Fibroblast of lung (primary cell): Measurements from ENCODE around the gene CFP. TPM values are rescaled to one million over a fixed set of nuclear protein-coding genes. Genes with fewer than 3 reads are reported as not detected.
A peak's percentile ranks its signal among the peaks of the same experiment; 100 is the strongest.

Source experiments
- DNase-seq, 2 donors: peaks; one replicate each; pipeline versions ENCODE4 v3.0.0 to v3.0.0-alpha.2; 2010; ENCODE audit warnings: low read depth in 2 of 2
- H2AFZ ChIP-seq: 2 replicates; pipeline ENCODE4 v1.5.1; 2012; ENCODE audit warnings: low read length, control low read depth, inconsistent platforms
- H3K27ac ChIP-seq: 2 replicates; pipeline ENCODE4 v1.5.1; 2011; ENCODE audit warnings: low read length, control low read depth; ENCODE audit not compliant: insufficient read depth
- H3K27me3 ChIP-seq: 2 replicates; pipeline ENCODE4 v1.5.1; 2011; ENCODE audit warnings: mild to moderate bottlenecking, low read length; ENCODE audit not compliant: control insufficient read depth, insufficient read depth
- H3K36me3 ChIP-seq: 2 replicates; pipeline ENCODE4 v1.5.1; 2011; ENCODE audit warnings: low read length; ENCODE audit not compliant: control insufficient read depth, insufficient read depth
- H3K4me1 ChIP-seq: 2 replicates; pipeline ENCODE4 v1.5.1; 2011; ENCODE audit warnings: low read length; ENCODE audit not compliant: control insufficient read depth, insufficient read depth; ENCODE audit errors: extremely low read depth
- H3K4me2 ChIP-seq: 2 replicates; pipeline ENCODE4 v1.5.1; 2011; ENCODE audit warnings: low read length, control low read depth; ENCODE audit not compliant: insufficient read depth; ENCODE audit errors: extremely low read depth
- H3K4me3 ChIP-seq, 4 experiments: fragments of 200-600 bp in 1 of 4; sonication (generic) in 1 of 4; replicated peaks in 1 of 4; 2 replicates each; pipeline ENCODE4 v1.5.1; 2011 to 2016; ENCODE audit warnings: low read length in 4 of 4, low read depth in 3 of 4, mild to moderate bottlenecking in 3 of 4, control low read depth in 2 of 4, inconsistent platforms in 1 of 4, mixed read lengths in 1 of 4; ENCODE audit not compliant: insufficient read depth in 1 of 4; ENCODE audit errors: control extremely low read depth in 1 of 4
- H3K79me2 ChIP-seq: 2 replicates; pipeline ENCODE4 v1.5.1; 2012; ENCODE audit warnings: mild to moderate bottlenecking, low read length, inconsistent platforms; ENCODE audit not compliant: control insufficient read depth, insufficient read depth
- H3K9ac ChIP-seq: 2 replicates; pipeline ENCODE4 v1.5.1; 2011; ENCODE audit warnings: mild to moderate bottlenecking, low read length, control low read depth; ENCODE audit not compliant: insufficient read depth
- H3K9me3 ChIP-seq: 2 replicates; pipeline ENCODE4 v1.5.1; 2012; ENCODE audit warnings: low read depth, low read length; ENCODE audit not compliant: control insufficient read depth, insufficient read depth
- H4K20me1 ChIP-seq: 2 replicates; pipeline ENCODE4 v1.5.1; 2011; ENCODE audit warnings: low read length; ENCODE audit not compliant: control insufficient read depth, insufficient read depth; ENCODE audit errors: extremely low read depth
- EZH2 ChIP-seq: IDR thresholded peaks from 2 replicates; pipeline ENCODE4 v1.5.1; 2012; ENCODE audit warnings: low read length, control low read depth, mild to moderate bottlenecking; ENCODE audit errors: missing control alignments
- polyA plus RNA-seq, 2 donors: library from polyadenylated mRNA; depleted of rRNA in 1 of 2; stranded (reverse) in 1 of 2; unstranded in 1 of 2; fragments of >200 nt; gene quantifications; 2 replicates each; pipeline ENCODE4 v1.2.1, GENCODE V29; 2011 to 2012; ENCODE audit warnings: missing spikeins in 1 of 2
- total RNA-seq: library from RNA; depleted of rRNA; stranded (reverse); fragments of >200 nt; gene quantifications from 2 replicates; pipeline ENCODE4 v1.2.1, GENCODE V29; 2014
- TF ChIP-seq, protein P1 (sequence below), 2 donors: IDR thresholded peaks in 1 of 2; conservative IDR thresholded peaks in 1 of 2; 1 replicate in 1 of 2; 2 replicates in 1 of 2; pipeline ENCODE4 v1.5.1; 2011 to 2012; ENCODE audit warnings: low read length in 2 of 2, control low read depth in 1 of 2, inconsistent platforms in 1 of 2, low read depth in 1 of 2, mild to moderate bottlenecking in 1 of 2

CFP gene
- total and polyA plus RNA-seq, 2 donors (not counting 1 experiment from before 2014, with no cell fraction given) = 0.08 to 0.17 TPM

DNA sequence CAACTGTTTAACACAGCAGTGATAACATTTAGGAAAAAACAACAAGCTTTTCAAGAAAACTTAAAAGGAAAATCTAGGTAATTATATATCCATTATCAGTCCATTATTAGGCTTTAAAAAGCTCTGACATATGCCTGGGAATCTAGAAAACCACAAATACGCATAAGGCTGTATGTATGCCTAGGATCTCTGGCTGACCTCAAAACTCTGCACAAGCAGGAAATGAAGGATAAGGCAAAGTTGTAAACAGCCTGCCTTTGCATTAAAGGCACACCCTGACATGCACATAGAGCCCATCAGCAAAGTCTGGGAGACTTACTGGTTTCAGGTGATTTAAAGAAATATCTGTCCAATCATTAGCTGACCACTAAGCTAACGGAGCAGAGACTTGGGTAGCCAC is 33.5 kb downstream of the CFP start:
- TF ChIP-seq, protein P1, sequence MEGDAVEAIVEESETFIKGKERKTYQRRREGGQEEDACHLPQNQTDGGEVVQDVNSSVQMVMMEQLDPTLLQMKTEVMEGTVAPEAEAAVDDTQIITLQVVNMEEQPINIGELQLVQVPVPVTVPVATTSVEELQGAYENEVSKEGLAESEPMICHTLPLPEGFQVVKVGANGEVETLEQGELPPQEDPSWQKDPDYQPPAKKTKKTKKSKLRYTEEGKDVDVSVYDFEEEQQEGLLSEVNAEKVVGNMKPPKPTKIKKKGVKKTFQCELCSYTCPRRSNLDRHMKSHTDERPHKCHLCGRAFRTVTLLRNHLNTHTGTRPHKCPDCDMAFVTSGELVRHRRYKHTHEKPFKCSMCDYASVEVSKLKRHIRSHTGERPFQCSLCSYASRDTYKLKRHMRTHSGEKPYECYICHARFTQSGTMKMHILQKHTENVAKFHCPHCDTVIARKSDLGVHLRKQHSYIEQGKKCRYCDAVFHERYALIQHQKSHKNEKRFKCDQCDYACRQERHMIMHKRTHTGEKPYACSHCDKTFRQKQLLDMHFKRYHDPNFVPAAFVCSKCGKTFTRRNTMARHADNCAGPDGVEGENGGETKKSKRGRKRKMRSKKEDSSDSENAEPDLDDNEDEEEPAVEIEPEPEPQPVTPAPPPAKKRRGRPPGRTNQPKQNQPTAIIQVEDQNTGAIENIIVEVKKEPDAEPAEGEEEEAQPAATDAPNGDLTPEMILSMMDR (conservative IDR thresholded peaks at IDR 0.05 in 1 of 2, IDR thresholded peaks at IDR 0.05 in 1 of 2; ENCODE audit: low read depth in 1 of 2, low read length in 2 of 2) = no peak
- no peak for TF ChIP-seq EZH2

DNA sequence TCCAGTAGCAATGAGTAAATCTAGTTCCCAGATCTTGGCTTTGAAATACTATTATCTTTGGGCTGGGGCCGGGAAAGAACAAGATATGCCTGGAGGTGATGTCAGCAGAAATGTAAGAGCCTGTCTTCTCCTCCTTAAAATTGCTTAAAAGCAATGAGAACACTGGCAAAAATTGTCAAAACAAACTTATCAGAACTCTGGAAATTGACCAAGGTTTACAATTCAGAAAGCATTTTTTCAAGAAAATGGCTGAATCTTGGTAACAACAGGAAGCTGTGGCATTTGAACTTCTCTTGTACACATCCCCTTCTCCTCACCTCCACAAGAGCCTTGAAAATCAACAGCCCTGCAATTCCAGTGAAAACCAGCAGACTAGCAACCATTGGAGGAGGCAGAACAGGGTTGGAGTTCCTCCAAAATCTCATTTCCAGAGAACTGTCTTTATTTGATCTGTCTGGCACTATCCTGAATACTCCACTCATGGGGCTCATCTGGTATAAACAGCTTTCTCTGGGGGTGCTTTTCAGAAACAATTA is 33.9 kb downstream of the CFP start:
- H3K79me2 ChIP-seq = no peaks in the 10 kb centered on the region
- H3K4me1 ChIP-seq = no peaks in the 10 kb centered on the region
- TF ChIP-seq EZH2 = no peak
- TF ChIP-seq, protein P1 (conservative IDR thresholded peaks at IDR 0.05 in 1 of 2, IDR thresholded peaks at IDR 0.05 in 1 of 2; ENCODE audit: low read depth in 1 of 2, low read length in 2 of 2) = no peak

More for the DNA sequence above, 33.5 kb downstream of the CFP start:
- DNase-seq = peak in 1 of 2 donors; percentile 82
- no peaks in the 10 kb centered on the region for H3K9me3 ChIP-seq
- no peaks in the 10 kb centered on the region for H3K36me3 ChIP-seq
- H3K9ac ChIP-seq = no peak overlapping the region
- H3K4me3 ChIP-seq = no peak overlapping the region
- H2AFZ ChIP-seq = no peak overlapping the region
- H4K20me1 ChIP-seq = no peaks in the 10 kb centered on the region
- no peaks in the 10 kb centered on the region for H3K79me2 ChIP-seq
- H3K4me2 ChIP-seq = no peak overlapping the region
- no peaks in the 10 kb centered on the region for H3K27me3 ChIP-seq
- H3K27ac ChIP-seq = no peak overlapping the region
- H3K4me1 ChIP-seq = no peaks in the 10 kb centered on the region

DNA sequence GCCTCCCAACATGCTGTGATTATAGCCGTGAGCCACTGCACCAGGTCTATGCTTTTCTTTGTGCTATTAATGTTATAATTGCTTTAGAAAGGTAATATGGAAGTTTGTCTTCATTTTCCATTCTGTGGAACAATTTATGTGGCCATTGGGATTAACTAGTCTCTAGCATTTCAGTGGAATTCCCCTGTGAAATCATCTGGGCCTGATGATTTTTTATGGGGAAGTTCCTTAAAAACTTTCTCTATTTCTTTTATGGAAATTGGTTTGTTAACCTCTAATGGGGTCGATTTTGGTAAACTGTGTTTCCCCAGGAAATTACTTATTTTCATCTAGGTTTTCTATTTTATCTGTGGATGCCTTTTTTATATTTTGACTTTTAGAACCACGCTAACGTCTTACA is 36.2 kb downstream of the CFP start:
- H2AFZ ChIP-seq = no peak overlapping the region
- no peaks in the 10 kb centered on the region for H3K9me3 ChIP-seq
- no peak overlapping the region for H3K4me2 ChIP-seq
- H3K36me3 ChIP-seq = no peaks in the 10 kb centered on the region
- no peaks in the 10 kb centered on the region for H3K79me2 ChIP-seq
- no peak overlapping the region for H3K27ac ChIP-seq
- no peaks in the 10 kb centered on the region for H4K20me1 ChIP-seq
- TF ChIP-seq, protein P1 (conservative IDR thresholded peaks at IDR 0.05 in 1 of 2, IDR thresholded peaks at IDR 0.05 in 1 of 2; ENCODE audit: low read depth in 1 of 2, low read length in 2 of 2) = no peak
- TF ChIP-seq EZH2 = no peak
- no peak for DNase-seq
- H3K4me1 ChIP-seq = no peaks in the 10 kb centered on the region
- H3K9ac ChIP-seq = no peak overlapping the region
- H3K27me3 ChIP-seq = no peaks in the 10 kb centered on the region
- no peak overlapping the region for H3K4me3 ChIP-seq

More for the DNA sequence above, 33.9 kb downstream of the CFP start:
- no peak overlapping the region for H3K4me3 ChIP-seq
- no peaks in the 10 kb centered on the region for H3K9me3 ChIP-seq
- no peaks in the 10 kb centered on the region for H3K36me3 ChIP-seq
- H3K9ac ChIP-seq = no peak overlapping the region
- no peak overlapping the region for H3K4me2 ChIP-seq
- DNase-seq = peak; percentile 83 to 93
- H3K27me3 ChIP-seq = no peaks in the 10 kb centered on the region
- H3K27ac ChIP-seq = no peak overlapping the region
- H2AFZ ChIP-seq = no peak overlapping the region
- no peaks in the 10 kb centered on the region for H4K20me1 ChIP-seq
